ENCODE measurements around the gene EHBP1L1.
"Not testable (repeated sequence)": the region's sequence is repeated elsewhere in the genome, so short reads cannot be mapped to it uniquely, and the experiment has no call there.

Gene EHBP1L1

DNA sequence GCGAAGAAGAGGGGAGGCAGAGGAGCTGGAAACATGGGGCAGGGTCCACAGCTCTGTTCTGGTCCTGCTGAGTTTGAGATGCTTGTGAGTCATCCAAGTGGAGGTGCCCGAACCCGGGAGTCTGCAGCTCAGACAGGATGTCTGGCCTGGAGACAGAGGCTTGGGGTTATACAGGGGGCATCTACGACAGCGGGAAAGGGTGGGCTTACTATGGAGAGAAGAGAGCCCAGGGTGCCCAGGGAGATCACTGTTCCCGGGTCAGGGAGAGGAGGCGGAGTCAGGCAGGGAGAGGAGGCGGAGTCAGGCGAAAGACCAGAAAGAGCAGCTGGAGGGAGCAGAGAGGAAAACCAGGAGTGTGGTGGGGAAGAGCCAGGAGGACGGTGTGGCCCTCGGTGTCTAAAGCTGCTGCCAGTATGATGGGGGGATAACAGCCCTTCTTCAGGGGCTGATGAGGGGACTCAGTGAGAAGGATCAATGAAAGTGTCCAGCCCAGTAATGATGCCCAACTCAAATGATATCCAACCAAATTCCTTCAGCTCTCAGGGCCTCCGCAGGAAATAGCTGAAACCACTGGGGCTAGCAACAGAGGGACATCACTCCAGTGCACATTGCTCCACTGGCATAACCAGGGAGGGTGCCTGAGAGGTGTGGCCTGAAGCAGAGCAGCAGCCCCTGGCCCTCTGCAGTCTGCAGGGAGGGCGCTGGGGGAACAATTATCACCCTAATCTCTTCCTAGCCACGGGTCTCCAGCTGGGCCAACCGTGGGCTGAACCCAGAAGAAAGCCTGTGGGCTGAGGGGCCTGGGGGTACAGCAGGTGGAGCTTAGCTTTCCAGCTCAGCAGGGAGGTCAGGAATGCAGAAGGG is 15.1 kb upstream of the EHBP1L1 start:
- no peak for DNase-seq (ENCODE audit: low read depth)

DNA sequence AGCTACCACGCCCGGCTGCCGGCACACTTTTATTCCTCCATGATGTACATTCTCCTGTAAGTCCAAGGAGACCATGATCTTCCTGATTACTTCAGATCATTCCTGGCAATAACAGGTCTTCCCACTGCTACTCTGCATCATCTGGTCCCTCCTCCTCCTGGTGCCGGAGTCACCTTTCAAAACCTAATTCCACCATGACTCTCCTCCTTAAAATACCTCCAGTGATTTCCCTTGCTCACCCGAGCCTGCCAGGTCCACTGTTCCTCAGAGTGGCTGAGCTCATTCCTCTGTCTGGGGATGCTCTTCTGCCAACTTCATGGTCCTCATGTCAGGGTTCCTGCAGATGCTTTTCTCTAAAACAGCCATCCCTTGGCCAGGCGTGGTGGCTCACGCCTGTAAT is 13.8 kb upstream of the EHBP1L1 start:
- no peak for DNase-seq (ENCODE audit: low read depth)

DNA sequence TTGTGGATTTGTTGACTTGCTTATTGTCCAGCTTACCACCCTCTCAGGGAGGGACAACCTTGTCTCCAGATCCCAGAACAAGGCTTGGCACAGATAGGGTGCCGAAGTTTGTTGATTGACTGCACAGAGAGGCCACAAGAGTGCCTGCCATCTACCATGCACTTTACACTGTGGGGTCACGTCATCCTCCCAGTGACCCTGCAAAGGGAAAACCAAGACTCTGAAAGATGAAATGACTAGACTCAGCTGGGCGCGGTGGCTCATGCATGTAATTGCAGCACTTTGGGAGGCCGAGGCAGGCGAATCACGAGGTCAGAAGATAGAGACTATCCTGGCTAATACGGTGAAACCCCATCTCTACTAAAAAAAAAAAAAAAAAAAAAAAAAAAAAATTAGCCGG is 13.1 kb upstream of the EHBP1L1 start:
- DNase-seq (ENCODE audit: low read depth): no peak

- no peak for DNase-seq (ENCODE audit: low read depth)
Observed at GRCh38 chr11:65563601-65564000, 12.3 kb upstream of the EHBP1L1 start.

- DNase-seq (ENCODE audit: low read depth): not testable (repeated sequence)
Observed at GRCh38 chr11:65564879-65565559, 10.8 kb upstream of the EHBP1L1 start.

DNA sequence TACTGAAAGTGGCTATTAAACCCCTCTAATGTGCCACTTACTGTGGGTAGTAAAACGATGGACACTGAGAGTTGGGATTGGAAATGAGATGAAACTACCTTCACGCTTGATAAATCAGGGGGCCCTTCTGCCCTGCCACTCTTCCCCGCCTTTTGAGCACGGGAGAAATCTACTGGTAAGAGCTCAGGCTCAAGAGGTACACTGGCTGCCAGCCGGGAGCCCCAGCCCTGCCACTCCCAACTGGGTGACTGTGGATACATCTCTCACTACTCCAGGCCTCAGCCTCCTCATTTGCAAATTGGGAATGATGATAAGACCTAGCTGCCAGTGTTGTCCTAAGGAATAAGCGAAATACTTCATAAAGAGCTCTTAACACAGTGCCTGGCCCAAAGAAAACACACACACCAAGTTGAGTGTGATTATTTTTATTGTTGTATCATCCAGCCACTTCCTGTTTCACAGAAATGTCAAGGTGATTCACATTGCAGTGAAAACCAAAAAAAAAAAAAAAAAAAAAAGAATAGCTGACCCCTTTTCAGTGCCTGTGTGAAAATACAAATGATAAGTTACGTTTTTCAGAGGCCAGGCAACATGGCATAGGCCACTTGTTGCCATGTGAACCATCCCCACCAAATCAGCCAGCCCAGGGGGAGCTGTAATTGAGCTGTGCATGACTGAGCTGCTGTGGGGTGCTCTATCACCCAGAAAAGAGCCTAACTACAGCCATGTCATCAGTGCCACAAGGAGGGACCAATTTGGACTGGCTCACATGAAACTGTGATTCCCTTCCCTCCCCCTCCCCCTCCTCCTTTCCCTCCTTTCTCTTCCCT is 10.0 kb upstream of the EHBP1L1 start:
- DNase-seq (ENCODE audit: low read depth): no peak

DNA sequence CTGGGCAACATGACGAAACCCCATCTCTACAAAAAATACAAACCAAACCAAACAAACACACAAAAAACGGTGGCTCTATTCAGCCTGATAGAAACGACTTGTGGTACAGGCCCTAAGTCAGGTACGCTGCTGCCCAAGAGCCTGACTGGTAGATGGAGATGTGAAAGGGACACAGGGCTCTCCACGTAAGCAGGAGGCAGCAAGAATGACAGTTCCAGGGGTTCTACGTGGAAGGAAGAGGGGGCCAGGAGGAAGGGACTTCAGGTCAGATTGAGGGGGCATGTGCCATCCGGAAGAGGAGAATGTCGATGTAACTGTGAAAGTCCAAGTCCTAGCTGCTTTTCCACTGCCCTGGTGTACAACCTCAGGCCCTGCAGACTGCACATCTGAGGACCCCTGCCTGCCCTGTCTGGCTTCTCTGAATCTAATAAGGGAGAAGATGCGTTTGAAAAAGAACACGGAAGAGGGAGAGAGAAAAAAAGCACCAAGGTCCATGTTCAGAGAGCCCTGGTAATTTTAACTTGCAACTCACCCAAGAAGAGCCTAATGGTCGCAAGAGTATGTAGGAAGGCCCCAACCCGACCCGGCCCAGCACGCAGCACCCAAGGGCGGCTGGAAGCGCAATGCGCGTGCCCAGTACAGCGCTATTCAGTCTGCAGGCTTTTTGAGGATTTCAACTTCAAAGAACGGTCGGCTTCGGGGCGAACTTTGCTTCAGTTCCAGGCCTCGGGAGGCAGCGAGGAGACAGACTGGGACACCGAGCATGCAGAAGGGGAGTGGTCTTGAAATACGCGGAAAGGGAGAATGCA is 6.5 kb upstream of the EHBP1L1 start:
- DNase-seq (ENCODE audit: low read depth): no peak

GRCh38 chr11:65569973-65570918 is 5.6 kb upstream of the EHBP1L1 start, which contains the start of gene ZNRD2:
TSS of gene ZNRD2 (plus strand) at chr11:65570477. CDS start at chr11:65570492, 15 bp downstream.
- peak; percentile 97 for DNase-seq (ENCODE audit: low read depth)

DNA sequence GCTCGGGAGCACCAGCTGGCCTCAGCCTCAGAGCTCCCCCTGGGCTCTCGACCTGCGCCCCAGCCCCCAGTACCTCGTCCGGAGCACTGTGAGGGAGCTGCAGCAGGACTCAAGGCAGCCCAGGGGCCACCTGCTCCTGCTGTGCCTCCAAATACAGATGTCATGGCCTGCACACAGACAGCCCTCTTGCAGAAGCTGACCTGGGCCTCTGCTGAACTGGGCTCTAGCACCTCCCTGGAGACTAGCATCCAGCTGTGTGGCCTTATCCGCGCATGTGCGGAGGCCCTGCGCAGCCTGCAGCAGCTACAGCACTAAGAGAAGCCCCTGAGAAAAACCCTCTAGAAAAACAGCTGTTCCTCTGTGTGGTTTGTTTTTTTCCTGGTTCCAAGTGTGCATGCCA is 4.4 kb upstream of the EHBP1L1 start:
- DNase-seq (ENCODE audit: low read depth): no peak

DNA sequence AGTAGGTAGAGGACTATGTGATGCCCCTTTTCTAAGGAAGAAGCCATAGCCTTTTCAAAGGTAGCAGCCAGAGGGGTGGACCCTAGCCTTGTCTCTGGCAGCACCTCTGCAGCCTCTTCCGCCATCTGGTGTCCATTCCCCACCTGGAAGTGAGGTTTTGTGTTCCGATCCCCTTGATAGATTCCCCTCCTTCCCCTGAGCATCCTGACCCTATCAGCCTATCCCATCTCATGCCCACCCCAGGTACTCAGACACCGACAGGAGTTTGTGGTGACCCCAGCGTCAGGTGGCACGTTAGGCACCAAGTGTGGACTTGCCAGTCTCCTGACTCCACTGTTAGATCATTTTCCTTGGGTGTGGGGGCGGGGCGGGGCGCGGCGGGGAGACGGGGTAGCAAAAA is 3.9 kb upstream of the EHBP1L1 start:
- DNase-seq (ENCODE audit: low read depth): no peak

GRCh38 chr11:65572356-65573051 is 3.3 kb upstream of the EHBP1L1 start, which contains the start of gene FAM89B:
TSS of gene FAM89B (plus strand) at chr11:65572538. CDS start at chr11:65572670, 132 bp downstream.
- peak; percentile 82 for DNase-seq (ENCODE audit: low read depth)

DNA sequence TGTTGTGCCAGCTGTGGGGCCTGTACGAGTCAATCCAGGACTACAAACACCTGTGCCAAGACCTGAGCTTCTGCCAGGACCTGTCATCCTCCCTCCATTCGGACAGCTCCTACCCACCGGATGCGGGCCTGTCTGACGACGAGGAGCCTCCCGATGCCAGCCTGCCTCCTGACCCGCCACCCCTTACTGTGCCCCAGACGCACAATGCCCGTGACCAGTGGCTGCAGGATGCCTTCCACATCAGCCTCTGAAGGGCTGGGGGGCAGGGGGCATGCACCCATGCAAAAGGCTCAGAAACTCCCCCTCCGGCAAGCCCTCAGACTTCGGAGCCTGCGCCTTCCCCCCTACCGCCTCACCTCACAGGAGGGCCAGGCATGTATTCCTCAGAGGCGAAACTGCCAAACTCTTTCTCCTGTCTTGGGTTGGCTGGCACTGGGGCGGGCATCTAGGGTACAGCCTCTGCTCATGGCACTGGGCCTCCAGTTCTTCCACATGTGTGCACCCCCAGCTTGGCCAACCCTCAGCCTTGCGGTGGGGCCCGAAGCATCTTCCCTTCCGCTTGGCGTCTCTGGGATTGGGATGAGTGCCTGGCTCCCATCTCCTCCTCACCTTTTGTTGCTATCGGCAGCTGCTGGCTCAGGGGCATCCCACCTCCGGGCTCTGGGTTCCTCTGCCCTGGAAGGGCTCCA is 2.3 kb upstream of the EHBP1L1 start:
- DNase-seq (ENCODE audit: low read depth): no peak

- peak; percentile 84 for DNase-seq (ENCODE audit: low read depth)
Observed at GRCh38 chr11:65574109-65574810, 1.6 kb upstream of the EHBP1L1 start.

DNA sequence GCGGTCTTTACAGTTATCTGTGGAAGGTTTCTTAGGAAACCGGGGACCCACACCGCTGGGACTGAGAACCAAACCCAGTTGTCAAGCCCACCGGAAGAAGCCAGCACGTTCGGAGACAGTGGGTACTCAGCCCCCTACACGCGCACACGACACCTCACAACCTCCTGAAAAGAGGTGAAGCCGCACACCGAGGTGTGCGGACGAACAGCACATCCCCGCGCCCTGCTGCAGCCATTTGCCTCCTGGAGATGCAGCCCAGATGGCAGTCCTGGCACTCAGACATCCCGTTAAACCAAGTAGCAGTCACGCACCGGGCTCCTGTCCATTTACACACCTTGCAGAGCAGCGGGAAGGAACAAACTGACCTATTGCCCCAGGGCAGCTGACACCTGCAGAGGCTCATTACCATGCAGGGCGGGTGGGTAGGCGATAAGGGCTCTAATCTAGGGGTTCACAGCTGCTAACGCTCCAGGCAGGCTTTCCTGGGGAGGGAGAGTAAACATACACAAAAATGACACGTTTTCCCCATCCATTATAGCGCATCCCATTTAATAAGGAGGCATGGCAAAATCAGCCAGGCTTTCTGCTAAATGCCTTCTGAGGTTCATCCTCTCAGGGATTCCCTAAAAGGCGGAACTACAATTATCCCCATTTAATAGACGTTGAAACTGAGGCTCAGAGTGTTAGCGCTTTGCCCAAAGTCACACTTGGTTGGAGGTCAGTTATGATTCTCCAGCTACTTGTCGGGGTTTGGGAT is 864 bp upstream of the EHBP1L1 start:
- DNase-seq (ENCODE audit: low read depth): no peak

DNA sequence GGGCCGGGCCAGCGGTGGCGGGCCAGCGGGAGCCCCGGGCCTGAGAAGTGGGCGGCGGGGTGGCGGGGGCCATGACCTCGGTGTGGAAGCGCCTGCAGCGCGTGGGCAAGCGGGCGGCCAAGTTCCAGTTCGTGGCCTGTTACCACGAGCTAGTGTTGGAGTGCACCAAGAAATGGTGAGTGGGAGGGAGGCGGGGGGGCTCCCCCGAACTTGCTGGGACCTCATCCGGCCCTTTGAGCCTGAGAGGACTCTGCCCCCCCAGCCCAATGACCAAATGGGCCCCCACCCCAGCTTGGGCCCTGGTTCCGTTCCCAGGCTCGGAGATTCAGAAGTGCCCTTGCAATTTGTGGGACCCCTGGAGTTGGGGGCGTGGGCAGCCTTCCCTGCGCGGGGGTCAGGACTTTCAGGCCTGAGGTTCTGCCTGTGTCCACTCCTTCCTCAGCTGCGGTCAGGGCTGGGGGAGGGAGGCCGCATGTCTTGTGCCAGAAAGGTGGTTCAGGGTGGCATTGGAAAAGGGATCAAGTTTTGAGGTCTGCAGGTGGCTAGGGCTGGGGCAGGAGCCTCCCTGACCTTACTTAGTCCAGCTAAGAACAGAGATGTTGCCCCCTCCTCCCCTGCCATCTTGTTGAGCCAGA is 496 bp downstream of the EHBP1L1 start:
- no peak for DNase-seq (ENCODE audit: low read depth)

DNA sequence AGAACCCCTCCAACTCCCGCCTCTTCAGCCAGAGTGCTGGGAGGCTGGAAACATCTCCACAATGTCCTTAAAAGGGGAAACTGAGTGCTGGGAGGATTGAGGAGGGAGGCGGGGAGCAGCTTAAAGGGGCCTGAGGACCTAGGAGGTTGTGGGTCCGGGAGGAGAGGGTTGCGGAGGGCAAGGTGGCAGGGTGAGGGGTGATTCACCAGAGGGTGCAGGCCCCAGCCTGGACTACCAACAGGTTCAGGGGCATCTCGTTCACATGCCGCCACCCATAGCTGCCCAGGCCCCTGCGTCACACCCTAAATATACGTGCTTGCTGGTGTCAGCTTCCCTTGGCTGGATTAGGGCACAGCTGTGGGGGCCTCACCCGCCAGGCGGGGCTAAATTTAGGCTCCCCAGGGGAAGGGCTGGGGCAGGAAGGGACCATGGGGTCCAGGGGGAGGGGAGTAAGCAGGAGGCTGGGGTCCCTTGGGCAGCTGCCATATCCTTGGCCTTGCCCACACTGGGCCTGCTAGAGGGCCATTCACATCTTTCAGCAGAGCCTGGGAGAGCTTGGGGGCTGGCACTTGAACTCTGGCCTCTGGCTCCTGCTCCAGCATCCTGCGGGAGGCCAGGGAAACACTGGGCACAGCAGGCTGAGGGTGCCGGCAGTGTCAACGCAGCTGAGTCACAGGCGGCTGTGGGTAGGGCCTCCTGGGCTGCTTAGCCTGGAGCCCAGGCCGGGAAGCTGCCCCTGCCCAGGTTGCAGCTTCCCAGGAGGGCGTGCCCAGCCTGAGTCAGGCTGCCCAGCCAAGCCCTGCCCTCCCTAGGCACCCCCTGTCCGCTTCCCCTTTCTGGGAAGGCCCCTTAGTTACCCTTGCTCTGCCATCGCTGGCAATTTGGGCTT is 1.3 kb downstream of the EHBP1L1 start:
- DNase-seq (ENCODE audit: low read depth): no peak
